B cell (primary cell): Measurements from ENCODE around the gene SLC38A1. TPM values are rescaled to one million over a fixed set of nuclear protein-coding genes. Genes with fewer than 3 reads are reported as not detected.
A peak's percentile ranks its signal among the peaks of the same experiment; 100 is the strongest.
"Not testable (repeated sequence)": the region's sequence is repeated elsewhere in the genome, so short reads cannot be mapped to it uniquely, and the experiment has no call there.

Experiments
- ATAC-seq: fragments of 200-7000 bp; cut with Tn5 transposase; one replicate; pipeline ENCODE4 v1.10.0; 2021; ENCODE audit warnings: low read depth, mild to moderate bottlenecking, moderate number of reproducible peaks, moderate library complexity
- CTCF ChIA-PET: fragments of 350-600 bp; sonication (Branson Sonifier 250); formaldehyde crosslinking; loops from one replicate; lab custom pipeline; 2021; ENCODE audit warnings: antibody characterized with exemption, inconsistent platforms; lab: Charles Lee
- POLR2A ChIA-PET: fragments of 350-600 bp; sonication (Branson Sonifier 250); formaldehyde crosslinking; loops from one replicate; lab custom pipeline; 2021; ENCODE audit warnings: antibody characterized with exemption; lab: Charles Lee
- DNase-seq: peaks from one replicate; pipeline ENCODE4 v3.0.0; 2013
- H2AFZ ChIP-seq: 2 replicates; pipeline ENCODE4 v1.6.1; 2012; ENCODE audit warnings: mild to moderate bottlenecking, low read depth, low read length; ENCODE audit not compliant: insufficient read depth, poor library complexity, severe bottlenecking
- H3K27ac ChIP-seq, 2 donors: 1 replicate in 1 of 2; 2 replicates in 1 of 2; pipeline ENCODE4 v1.5.1; 2012 to 2013; ENCODE audit warnings: low read length in 2 of 2, mild to moderate bottlenecking in 2 of 2, moderate library complexity in 1 of 2
- H3K27me3 ChIP-seq, 4 experiments: fragments of 200-600 bp in 1 of 4; sonication (generic) in 1 of 4; replicated peaks in 1 of 4; 1 replicate in 2 of 4; 2 replicates in 2 of 4; pipeline versions ENCODE4 v1.6.1 to v1.7.0; 2013 to 2016; ENCODE audit warnings: low read length in 3 of 4, mild to moderate bottlenecking in 2 of 4, mixed read lengths in 1 of 4, moderate library complexity in 1 of 4; ENCODE audit not compliant: insufficient read depth in 4 of 4, control insufficient read depth in 3 of 4; ENCODE audit errors: control extremely low read depth in 1 of 4
- H3K36me3 ChIP-seq, 2 experiments: replicated peaks in 1 of 2; 1 replicate in 1 of 2; 2 replicates in 1 of 2; pipeline versions ENCODE4 v1.6.1 to v1.7.1; 2013; ENCODE audit warnings: low read length in 1 of 2; ENCODE audit not compliant: insufficient read depth in 2 of 2, control insufficient read depth in 1 of 2; ENCODE audit errors: control extremely low read depth in 1 of 2, extremely low read depth in 1 of 2
- H3K4me1 ChIP-seq, 2 donors: fragments of 200-600 bp in 1 of 2; sonication (generic) in 1 of 2; 1 replicate in 1 of 2; 2 replicates in 1 of 2; pipeline versions ENCODE4 v1.5.1 to v1.6.1; 2013 to 2017; ENCODE audit warnings: low read length in 2 of 2; ENCODE audit not compliant: control insufficient read depth in 2 of 2, insufficient read depth in 2 of 2
- H3K4me2 ChIP-seq: replicated peaks from 2 replicates; pipeline ENCODE3; 2012; ENCODE audit warnings: mild to moderate bottlenecking, low read depth, low read length; ENCODE audit not compliant: poor library complexity, severe bottlenecking
- H3K4me3 ChIP-seq, 5 experiments: fragments of 200-600 bp in 1 of 5; sonication (generic) in 1 of 5; 1 replicate in 3 of 5; 2 replicates in 2 of 5; pipeline versions ENCODE4 v1.5.1 to v1.7.0; 2011 to 2016; ENCODE audit warnings: low read length in 4 of 5, mild to moderate bottlenecking in 4 of 5, low read depth in 2 of 5, control low read depth in 1 of 5, moderate library complexity in 1 of 5; ENCODE audit not compliant: insufficient read depth in 1 of 5; ENCODE audit errors: control extremely low read depth in 1 of 5, extremely low read depth in 1 of 5
- H3K79me2 ChIP-seq: fragments of 200-600 bp; sonication (generic); one replicate; pipeline ENCODE4 v1.6.0; 2016; ENCODE audit warnings: low read length; ENCODE audit not compliant: control insufficient read depth, insufficient read depth
- H3K9ac ChIP-seq: fragments of 200-600 bp; sonication (generic); 2 replicates; pipeline ENCODE4 v1.6.1; 2017; ENCODE audit warnings: mild to moderate bottlenecking, low read length, moderate library complexity
- H3K9me3 ChIP-seq, 3 donors: one replicate each; pipeline versions ENCODE4 v1.6.1 to v1.7.1; 2013; ENCODE audit warnings: low read length in 2 of 3; ENCODE audit not compliant: control insufficient read depth in 2 of 3, insufficient read depth in 1 of 3; ENCODE audit errors: control extremely low read depth in 1 of 3
- H4K20me1 ChIP-seq: 2 replicates; pipeline ENCODE4 v1.6.0; 2012; ENCODE audit warnings: mild to moderate bottlenecking, low read length; ENCODE audit not compliant: insufficient read depth, control insufficient read depth, poor library complexity, severe bottlenecking
- H3K27ac Mint-ChIP-seq: one replicate; pipeline ENCODE4 v1.8.0; 2021; ENCODE audit warnings: mixed read lengths
- H3K27me3 Mint-ChIP-seq: one replicate; pipeline ENCODE4 v1.8.0; 2021; ENCODE audit warnings: mixed read lengths
- H3K4me1 Mint-ChIP-seq: one replicate; pipeline ENCODE4 v1.8.0; 2021; ENCODE audit warnings: mixed read lengths
- H3K4me3 Mint-ChIP-seq: one replicate; pipeline ENCODE4 v1.8.0; 2021; ENCODE audit warnings: mixed read lengths
- H3K9me3 Mint-ChIP-seq: one replicate; pipeline ENCODE4 v1.8.0; 2022; ENCODE audit warnings: mixed read lengths; ENCODE audit not compliant: insufficient read depth
- CTCF ChIP-seq: fragments of 200-600 bp; IDR thresholded peaks from one replicate; pipeline ENCODE4 v1.8.0; 2022; ENCODE audit warnings: antibody characterized with exemption, mild to moderate bottlenecking
- EZH2 ChIP-seq: IDR thresholded peaks from 2 replicates; pipeline ENCODE4 v1.6.1; 2012; ENCODE audit warnings: borderline replicate concordance, low read depth, mild to moderate bottlenecking, moderate library complexity, low read length; ENCODE audit not compliant: insufficient read depth, poor library complexity, severe bottlenecking
- WGBS: methylation state at CpG from one replicate; pipeline ENCODE4 v1.1.5; 2013; ENCODE audit warnings: missing lambda C conversion rate; ENCODE audit not compliant: insufficient coverage; 5-methylcytosine and 5-hydroxymethylcytosine counted together
- intact Hi-C: fragments of 100-400 bp; cut with micrococcal nuclease; formaldehyde crosslinking; loops from one replicate; pipeline ENCODE4 v1.10.0; 2022
- polyA plus RNA-seq: library from polyadenylated mRNA; depleted of rRNA; stranded (reverse); fragments of >200 nt; gene quantifications from 2 replicates; pipeline ENCODE4 v1.2.3, GENCODE V29; 2012
- total RNA-seq, 2 donors: library from RNA; stranded (reverse); fragments of 120-200 nt in 1 of 2; gene quantifications; 1 replicate in 1 of 2; 2 replicates in 1 of 2; pipeline versions ENCODE4 v1.2.3 to v1.2.4, GENCODE V29; 2013 to 2022

SLC38A1 gene
- total and polyA plus RNA-seq, 2 donors (not counting 1 experiment from before 2014, with no cell fraction given), result 38.1 to 205 TPM

GRCh38 chr12:46249960-46250359, 18.9 kb downstream of the SLC38A1 start:
- H3K27ac ChIP-seq, H3K4me3 ChIP-seq, ATAC-seq, intact Hi-C loops, H3K27ac Mint-ChIP-seq, POLR2A ChIA-PET, H3K27me3 ChIP-seq, H3K9ac ChIP-seq, H2AFZ ChIP-seq, H3K4me2 ChIP-seq, H3K27me3 Mint-ChIP-seq, DNase-seq: not testable (repeated sequence)
- 76% methylated on average over 4 of the region's 4 CpGs for WGBS
- peaks cover 44% of the 10 kb centered on the region for H4K20me1 ChIP-seq
- Mint-ChIP-seq H3K4me3 (peak overlapping the region; percentile 32), H3K4me1 (peaks cover 76% of the 10 kb centered on the region), H3K9me3 (peaks cover 10% of the 10 kb centered on the region)
- CTCF ChIA-PET, result interaction anchor here (1.3 kb wide), 1 partner anchor 21 kb away, joined by 4 read pairs; no protein-coding TSS in a partner anchor
- H3K4me1 ChIP-seq, result peaks cover 11 to 24% of the 10 kb centered on the region in 2 donors
- peaks cover 1 to 16% (median 3%) of the 10 kb centered on the region in 3 donors for H3K9me3 ChIP-seq
- H3K36me3 ChIP-seq, result peaks cover 1 to 33% of the 10 kb centered on the region in 2 experiments
- H3K79me2 ChIP-seq, result peaks cover 98% of the 10 kb centered on the region

GRCh38 chr12:46246021-46246700, 22.7 kb downstream of the SLC38A1 start:
- H3K9me3 Mint-ChIP-seq, result peaks cover 10% of the 10 kb centered on the region
- DNase-seq (no peak), ATAC-seq (no peak)
- peaks cover 82% of the 10 kb centered on the region for H3K4me1 Mint-ChIP-seq
- 91% methylated on average over 14 of the region's 15 CpGs for WGBS
- H3K27ac Mint-ChIP-seq, result peak overlapping the region; percentile 46
- intact Hi-C loops, result no loop called here
- Histone ChIP-seq H3K36me3 (peaks cover 7 to 35% of the 10 kb centered on the region in 2 experiments), H3K79me2 (peaks cover 97% of the 10 kb centered on the region), H3K4me1 (peaks cover 27 to 31% of the 10 kb centered on the region in 2 donors), H3K9me3 (peaks cover 0 to 15% (median 3%) of the 10 kb centered on the region in 3 donors), H4K20me1 (peaks cover 47% of the 10 kb centered on the region), H3K4me2 (no peak overlapping the region), H3K27ac (peak overlapping the region in 1 of 2 donors; percentile 57), H3K27me3 (no peaks in the 10 kb centered on the region), H3K4me3 (no peak overlapping the region), H3K9ac (no peak overlapping the region), H2AFZ (no peak overlapping the region)
- no peak for TF ChIP-seq CTCF
- no peak for TF ChIP-seq EZH2
- no peak overlapping the region for H3K4me3 Mint-ChIP-seq
- CTCF ChIA-PET, result no interaction called here
- H3K27me3 Mint-ChIP-seq, result no peaks in the 10 kb centered on the region
- POLR2A ChIA-PET, result no interaction called here
